Transverse colon (tissue), 4 donors: ENCODE data around the gene PCBD2.

ENCODE experiments used
- EP300 ChIP-seq: sonication (generic); formaldehyde crosslinking; IDR thresholded peaks from one replicate; pipeline ENCODE4 v1.6.1; 2017; ENCODE audit warnings: antibody characterized with exemption, low read depth
- POLR2A ChIP-seq: fragments of 450-650 bp; IDR thresholded peaks from one replicate; pipeline ENCODE4 v1.6.1; 2016; ENCODE audit warnings: antibody characterized with exemption, mild to moderate bottlenecking, moderate library complexity
- POLR2AphosphoS5 ChIP-seq, 3 donors: sonication (generic); formaldehyde crosslinking; IDR thresholded peaks; one replicate each; pipeline ENCODE4 v1.6.1; 2016; ENCODE audit warnings: antibody characterized with exemption in 3 of 3
- TF ChIP-seq, protein P1 (sequence below), 5 experiments: fragments of 200-600 bp in 3 of 5; fragments of 450-650 bp in 2 of 5; sonication (generic) in 3 of 5; IDR thresholded peaks; 1 replicate in 2 of 5; 2 replicates in 3 of 5; pipeline ENCODE4 v1.5.1; 2016 to 2017; ENCODE audit warnings: antibody characterized with exemption in 5 of 5, inconsistent platforms in 3 of 5, mild to moderate bottlenecking in 2 of 5, moderate library complexity in 1 of 5

DNA sequence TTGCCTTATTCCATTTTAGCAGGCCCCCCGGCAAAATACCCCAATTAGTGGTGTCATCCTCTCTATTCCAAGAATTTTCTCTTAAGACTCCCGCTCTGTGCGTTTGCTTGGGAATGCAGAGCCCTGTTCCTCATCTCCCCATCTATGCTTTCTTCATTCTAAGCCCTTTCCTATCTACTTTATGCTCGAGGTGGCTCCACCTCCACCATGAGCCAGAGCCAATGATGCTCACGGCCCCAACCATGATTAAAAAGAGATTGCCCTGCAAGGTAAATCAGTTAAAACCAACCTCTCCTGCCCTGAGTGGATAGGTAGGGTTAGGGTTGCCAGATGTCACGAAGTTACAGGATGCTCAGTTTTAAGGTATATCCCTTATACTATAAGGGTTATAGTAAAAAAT lies 31.4 kb upstream of the PCBD2 start:
- TF ChIP-seq EP300 (no peak), POLR2A (no peak), POLR2AphosphoS5 (IDR thresholded peaks at IDR 0.05) (no peak)
- TF ChIP-seq, protein P1, sequence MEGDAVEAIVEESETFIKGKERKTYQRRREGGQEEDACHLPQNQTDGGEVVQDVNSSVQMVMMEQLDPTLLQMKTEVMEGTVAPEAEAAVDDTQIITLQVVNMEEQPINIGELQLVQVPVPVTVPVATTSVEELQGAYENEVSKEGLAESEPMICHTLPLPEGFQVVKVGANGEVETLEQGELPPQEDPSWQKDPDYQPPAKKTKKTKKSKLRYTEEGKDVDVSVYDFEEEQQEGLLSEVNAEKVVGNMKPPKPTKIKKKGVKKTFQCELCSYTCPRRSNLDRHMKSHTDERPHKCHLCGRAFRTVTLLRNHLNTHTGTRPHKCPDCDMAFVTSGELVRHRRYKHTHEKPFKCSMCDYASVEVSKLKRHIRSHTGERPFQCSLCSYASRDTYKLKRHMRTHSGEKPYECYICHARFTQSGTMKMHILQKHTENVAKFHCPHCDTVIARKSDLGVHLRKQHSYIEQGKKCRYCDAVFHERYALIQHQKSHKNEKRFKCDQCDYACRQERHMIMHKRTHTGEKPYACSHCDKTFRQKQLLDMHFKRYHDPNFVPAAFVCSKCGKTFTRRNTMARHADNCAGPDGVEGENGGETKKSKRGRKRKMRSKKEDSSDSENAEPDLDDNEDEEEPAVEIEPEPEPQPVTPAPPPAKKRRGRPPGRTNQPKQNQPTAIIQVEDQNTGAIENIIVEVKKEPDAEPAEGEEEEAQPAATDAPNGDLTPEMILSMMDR (IDR thresholded peaks at IDR 0.05): no peak
